T-helper 1 cell (primary cell): ENCODE data around the gene DVL1.

Experiments
- DNase-seq, 5 donors: peaks; one replicate each; pipeline ENCODE4 v3.0.0-alpha.2; 2012 to 2020

Gene DVL1

DNA sequence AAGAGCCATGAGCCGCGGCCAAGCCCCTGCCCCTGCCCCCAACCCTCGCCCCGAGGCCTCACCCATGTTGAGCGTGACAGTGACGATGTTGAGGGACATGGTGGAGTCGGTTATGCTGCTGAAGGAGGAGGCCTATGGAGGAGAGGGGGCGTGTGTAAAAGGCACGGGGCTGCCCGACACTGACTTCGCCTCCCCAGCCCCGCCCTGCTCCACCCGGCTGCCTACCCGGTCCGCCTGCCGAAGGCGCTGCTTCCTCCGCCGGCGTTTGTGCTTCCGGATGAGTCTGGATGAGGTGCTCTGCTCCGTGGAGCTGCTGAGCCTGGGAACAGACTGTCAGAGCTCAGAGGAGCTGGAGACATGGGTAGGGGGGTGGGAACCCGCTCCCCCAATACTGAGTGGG lies 9.0 kb downstream of the DVL1 start:
- no peak for DNase-seq

DNA sequence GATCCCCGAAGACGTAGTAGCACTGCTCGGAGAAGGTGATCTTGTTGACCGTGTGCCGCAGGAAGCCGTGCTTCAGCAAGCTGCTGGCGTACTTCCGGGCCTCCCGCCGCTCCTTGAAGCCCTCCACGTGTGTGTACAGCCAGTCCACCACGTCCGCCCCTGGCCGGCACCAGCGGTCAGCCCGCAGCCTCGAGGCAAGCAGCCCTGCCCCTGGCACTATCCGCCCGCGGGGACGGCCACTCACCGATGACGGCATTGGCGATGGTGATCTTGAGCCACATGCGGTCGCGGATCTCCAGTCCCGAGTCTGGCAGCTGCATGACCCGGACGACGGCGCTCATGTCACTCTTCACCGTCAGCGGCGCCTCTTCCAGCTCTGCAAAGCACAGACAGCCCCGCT lies 10.9 kb downstream of the DVL1 start:
- DNase-seq = no peak

DNA sequence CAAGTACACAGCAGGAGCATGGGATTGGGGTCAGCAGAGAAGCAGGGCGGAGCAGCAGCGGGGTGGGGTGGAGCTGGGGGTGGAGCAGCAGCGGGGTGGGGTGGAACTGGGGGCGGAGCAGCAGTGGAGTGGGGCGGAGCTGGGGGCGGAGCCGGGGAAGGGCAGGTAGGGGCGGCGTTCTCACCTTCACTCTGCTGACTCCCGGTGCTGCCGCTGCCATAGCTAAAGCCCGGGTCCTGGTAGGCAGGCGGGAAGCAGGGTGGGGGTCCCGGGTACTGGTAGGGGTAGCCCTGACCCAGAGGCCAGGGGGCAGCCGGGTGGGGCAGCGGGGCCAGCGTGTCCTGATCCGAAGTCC lies 11.4 kb downstream of the DVL1 start:
- no peak for DNase-seq

DNA sequence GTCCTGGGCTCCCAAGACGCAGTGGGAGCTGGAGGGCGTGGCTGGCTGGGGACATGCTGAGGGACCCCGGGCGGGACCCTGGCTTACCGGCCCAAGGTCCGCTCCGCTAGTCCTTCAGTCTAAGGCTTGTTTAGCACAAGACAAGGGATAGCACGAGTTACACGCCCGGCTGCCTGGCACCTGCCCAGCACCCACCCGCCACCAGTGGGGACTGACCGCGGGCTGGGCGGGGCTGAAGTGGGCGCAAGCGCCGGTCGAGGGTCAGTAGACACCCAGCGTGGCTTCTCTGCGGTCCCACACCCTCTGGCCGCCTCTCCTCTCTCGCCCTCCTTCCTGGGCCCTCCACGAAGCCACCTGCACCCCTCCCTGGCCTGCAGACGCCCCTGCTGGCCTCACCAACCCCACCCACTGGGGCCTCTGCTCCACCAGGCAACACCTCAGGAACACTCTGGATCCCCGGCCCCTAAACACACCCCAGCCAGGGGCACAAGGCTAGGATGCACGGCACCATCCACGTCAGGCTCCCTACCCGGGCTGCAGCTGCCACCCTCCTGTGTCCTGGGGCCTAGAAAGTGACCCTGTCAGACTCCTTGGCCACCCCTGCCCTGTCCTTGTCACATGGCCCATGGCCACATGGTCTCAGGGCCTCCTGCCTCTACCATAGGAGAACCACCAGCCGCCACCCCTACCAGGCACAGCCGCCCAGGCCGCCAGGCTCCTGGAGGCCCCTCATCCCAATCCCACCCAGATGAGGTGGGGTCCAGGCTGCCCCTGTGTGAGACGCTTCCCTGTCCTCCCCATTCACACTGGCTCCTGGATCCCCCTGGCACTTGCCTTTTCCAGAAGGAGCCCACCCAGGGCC lies 12.1 kb downstream of the DVL1 start:
- no peak for DNase-seq

DNA sequence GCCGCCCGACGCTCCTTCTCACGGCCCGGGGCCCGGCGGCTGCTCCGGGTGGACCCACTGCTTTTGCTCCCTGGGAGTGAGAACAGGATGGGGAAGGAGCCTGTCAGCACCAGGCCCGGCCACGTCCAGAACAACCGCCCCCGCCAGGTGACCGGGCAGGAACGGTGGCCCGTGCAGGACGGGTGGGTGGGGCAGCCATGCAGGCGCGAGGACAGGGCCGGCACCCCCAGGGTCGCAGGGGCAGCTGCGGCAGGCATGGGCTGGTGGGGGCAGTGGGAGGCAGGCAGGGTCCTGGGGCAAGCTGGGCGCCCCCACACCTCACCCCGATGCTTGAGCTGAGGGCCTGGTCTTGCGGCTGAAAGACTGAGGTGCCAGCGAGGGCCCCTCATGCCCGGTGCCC lies 12.8 kb downstream of the DVL1 start:
- DNase-seq = no peak

DNA sequence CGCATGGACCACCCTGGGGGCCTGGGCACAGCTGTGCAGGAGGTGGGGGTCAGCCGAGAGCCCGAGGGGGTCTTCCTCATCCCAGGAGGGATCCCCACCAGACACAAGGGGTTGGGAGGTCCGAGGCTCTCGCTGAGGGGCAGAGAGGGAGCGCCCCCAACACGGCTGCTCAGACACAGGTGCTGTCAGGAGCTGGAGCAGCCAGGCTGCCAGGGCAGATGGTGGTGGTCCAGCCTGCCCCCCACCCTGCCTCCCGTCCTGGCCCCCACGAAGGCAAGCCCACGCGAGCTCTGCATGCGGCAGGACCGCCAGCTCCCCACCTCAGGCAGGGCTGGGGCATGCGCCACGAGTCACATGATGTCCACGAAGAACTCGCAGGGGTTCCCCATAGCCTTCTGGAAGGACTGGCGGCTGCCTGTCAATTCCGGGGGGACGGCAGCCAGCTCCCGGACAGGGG lies 13.4 kb downstream of the DVL1 start:
- no peak for DNase-seq

DNA sequence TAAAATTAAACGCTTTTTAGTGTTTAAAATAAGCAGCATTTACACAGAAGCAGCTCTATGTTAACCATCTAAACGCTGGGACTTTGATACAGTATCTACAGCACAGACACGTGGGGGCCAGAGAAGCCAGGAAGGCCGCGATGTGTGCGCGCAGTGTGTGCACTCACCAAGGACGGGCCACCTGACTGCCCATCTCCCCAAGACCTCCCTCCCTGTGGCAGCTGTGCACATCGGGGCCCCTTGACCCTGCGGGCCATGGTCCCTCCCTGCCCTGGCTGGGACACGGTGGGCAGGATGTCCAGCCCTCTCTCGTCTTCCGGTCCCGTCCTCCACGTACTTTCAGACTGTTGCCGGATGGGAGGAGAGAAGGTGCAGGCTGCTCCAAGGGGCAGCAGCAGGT lies 13.9 kb downstream of the DVL1 start:
- DNase-seq = no peak

DNA sequence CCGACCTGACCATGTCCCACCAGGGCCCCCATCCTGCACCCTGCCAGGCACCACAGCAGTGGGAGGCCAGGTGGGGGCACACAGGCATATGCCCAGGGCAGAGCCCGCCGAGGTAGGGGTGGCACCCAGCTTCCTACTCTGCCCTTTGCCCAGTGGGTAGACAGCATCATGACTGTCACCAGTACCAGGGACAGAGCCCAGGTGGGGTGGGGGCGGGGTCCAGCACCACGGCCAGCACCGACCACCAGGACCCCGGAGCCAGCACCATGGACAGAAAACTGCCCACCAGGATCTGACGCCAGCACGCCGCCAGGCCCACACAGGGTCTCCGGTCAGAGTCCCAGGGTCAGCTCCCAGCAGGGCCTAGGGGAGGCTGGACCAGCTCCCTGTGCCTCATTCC lies 14.4 kb downstream of the DVL1 start:
- no peak for DNase-seq

DNA sequence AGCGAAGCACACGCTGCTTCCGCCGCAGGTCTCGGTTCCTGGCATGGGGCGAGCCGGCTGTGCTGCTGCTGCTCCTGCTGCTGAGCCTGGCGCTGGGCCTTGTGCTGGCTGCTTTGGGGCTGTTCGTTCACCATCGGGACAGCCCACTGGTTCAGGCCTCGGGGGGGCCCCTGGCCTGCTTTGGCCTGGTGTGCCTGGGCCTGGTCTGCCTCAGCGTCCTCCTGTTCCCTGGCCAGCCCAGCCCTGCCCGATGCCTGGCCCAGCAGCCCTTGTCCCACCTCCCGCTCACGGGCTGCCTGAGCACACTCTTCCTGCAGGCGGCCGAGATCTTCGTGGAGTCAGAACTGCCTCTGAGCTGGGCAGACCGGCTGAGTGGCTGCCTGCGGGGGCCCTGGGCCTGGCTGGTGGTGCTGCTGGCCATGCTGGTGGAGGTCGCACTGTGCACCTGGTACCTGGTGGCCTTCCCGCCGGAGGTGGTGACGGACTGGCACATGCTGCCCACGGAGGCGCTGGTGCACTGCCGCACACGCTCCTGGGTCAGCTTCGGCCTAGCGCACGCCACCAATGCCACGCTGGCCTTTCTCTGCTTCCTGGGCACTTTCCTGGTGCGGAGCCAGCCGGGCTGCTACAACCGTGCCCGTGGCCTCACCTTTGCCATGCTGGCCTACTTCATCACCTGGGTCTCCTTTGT lies 15.5 kb downstream of the DVL1 start:
- DNase-seq = no peak

DNA sequence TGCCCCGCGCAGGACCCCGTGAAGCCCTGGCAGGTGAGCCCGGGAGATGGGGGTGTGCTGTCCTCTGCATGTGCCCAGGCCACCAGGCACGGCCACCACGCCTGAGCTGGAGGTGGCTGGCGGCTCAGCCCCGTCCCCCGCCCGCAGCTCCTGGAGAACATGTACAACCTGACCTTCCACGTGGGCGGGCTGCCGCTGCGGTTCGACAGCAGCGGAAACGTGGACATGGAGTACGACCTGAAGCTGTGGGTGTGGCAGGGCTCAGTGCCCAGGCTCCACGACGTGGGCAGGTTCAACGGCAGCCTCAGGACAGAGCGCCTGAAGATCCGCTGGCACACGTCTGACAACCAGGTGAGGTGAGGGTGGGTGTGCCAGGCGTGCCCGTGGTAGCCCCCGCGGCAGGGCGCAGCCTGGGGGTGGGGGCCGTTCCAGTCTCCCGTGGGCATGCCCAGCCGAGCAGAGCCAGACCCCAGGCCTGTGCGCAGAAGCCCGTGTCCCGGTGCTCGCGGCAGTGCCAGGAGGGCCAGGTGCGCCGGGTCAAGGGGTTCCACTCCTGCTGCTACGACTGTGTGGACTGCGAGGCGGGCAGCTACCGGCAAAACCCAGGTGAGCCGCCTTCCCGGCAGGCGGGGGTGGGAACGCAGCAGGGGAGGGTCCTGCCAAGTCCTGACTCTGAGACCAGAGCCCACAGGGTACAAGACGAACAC lies 16.3 kb downstream of the DVL1 start:
- no peak for DNase-seq

DNA sequence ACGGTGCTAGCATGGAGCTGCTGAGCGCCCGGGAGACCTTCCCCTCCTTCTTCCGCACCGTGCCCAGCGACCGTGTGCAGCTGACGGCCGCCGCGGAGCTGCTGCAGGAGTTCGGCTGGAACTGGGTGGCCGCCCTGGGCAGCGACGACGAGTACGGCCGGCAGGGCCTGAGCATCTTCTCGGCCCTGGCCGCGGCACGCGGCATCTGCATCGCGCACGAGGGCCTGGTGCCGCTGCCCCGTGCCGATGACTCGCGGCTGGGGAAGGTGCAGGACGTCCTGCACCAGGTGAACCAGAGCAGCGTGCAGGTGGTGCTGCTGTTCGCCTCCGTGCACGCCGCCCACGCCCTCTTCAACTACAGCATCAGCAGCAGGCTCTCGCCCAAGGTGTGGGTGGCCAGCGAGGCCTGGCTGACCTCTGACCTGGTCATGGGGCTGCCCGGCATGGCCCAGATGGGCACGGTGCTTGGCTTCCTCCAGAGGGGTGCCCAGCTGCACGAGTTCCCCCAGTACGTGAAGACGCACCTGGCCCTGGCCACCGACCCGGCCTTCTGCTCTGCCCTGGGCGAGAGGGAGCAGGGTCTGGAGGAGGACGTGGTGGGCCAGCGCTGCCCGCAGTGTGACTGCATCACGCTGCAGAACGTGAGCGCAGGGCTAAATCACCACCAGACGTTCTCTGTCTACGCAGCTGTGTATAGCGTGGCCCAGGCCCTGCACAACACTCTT lies 17.0 kb downstream of the DVL1 start:
- no peak for DNase-seq

DNA sequence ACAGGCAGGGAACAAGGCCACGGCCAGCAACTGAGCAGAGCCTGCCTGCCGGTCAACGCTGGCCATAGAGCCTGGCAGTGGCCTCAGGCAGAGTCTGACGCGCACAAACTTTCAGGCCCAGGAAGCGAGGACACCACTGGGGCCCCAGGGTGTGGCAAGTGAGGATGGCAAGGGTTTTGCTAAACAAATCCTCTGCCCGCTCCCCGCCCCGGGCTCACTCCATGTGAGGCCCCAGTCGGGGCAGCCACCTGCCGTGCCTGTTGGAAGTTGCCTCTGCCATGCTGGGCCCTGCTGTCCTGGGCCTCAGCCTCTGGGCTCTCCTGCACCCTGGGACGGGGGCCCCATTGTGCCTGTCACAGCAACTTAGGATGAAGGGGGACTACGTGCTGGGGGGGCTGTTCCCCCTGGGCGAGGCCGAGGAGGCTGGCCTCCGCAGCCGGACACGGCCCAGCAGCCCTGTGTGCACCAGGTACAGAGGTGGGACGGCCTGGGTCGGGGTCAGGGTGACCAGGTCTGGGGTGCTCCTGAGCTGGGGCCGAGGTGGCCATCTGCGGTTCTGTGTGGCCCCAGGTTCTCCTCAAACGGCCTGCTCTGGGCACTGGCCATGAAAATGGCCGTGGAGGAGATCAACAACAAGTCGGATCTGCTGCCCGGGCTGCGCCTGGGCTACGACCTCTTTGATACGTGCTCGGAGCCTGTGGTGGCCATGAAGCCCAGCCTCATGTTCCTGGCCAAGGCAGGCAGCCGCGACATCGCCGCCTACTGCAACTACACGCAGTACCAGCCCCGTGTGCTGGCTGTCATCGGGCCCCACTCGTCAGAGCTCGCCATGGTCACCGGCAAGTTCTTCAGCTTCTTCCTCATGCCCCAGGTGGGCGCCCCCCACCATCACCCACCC lies 17.9 kb downstream of the DVL1 start, which contains the start of gene TAS1R3:
TSS of gene TAS1R3 (plus strand) at position 213 of the 898 bp plus-strand sequence. CDS start at position 279, 66 bp downstream.
- no peak for DNase-seq

DNA sequence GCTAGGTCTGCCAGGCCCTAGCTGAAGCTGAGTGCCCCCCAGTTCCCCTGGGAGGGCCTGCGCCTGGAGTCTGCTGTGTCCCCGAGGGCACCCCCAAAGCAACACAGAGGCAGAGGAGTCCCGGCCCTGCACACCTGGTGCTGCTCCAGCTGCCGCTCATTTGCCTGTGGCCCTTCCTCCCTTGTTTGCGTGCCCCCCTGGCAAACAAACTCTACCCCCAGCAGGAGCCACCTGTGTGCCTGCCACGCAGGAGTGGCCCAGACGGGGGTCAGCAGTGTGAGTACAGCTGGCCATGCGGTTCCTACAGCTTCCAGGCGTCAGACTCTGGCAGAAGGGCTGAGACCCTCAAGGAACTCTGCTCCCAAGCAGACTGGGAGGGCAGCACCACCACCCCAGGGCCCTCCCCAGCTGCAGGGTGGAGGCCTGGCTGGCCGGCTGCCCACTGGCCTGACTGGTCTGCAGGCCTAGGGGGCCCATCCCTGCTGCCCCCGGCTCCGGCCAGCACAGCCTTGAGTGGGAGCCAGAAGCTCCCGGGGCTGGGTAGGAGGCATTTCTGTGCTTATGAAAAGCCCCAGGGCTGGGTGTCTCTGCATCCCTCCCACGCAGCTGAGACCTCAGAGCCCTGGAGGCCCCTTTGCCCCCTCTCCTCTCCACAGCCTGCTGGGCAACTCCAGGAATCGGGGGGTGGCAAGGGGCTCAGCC lies 18.7 kb downstream of the DVL1 start:
- DNase-seq = no peak

DNA sequence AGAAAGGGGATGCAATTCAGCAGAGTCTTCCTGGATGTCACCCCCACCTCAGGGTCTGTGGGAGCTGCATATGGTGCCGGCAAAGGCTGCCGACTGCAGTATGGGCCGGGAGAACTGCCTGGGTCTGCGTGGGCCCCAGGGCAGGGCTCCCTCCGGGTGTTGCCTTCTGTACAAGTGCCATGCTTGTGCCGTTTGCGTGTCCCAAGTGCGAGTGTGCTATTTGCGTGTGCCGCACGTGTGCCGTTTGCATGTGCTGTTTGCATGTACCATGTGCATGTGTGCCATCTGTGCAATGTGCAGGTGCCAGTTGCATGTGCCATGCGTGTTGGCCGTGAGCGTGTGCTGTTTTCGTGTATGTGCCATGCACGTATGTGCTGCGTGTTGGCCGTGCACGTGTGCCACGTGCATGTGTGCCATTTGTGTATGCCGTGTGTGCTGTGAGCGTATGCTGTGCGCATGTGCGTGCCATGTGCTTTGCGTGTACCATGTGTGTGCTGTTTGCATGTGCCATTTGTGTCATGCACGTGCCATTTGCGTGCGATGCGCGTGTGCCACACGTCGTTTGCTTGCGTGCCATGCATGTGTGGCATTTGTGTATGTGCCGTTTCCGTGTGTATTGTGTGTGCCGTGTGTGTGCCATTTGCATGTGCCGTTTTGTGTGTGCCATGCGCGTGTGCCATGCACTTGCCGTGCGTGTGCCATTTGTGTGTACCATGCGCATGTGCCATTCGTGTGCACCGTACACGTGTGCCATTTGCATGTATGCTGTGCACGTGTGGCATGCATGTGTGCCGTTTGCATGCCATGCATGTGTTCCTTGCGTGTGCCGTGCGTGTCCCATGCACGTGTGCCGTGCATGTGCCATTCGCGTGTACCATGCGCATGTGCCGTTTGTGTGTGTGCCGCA lies 19.7 kb downstream of the DVL1 start:
- no peak for DNase-seq

DNA sequence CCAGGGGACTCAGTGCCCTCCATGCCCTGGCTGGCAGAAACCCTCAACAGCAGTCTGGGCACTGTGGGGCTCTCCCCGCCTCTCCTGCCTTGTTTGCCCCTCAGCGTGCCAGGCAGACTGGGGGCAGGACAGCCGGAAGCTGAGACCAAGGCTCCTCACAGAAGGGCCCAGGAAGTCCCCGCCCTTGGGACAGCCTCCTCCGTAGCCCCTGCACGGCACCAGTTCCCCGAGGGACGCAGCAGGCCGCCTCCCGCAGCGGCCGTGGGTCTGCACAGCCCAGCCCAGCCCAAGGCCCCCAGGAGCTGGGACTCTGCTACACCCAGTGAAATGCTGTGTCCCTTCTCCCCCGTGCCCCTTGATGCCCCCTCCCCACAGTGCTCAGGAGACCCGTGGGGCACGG lies 21.0 kb downstream of the DVL1 start:
- no peak for DNase-seq

DNA sequence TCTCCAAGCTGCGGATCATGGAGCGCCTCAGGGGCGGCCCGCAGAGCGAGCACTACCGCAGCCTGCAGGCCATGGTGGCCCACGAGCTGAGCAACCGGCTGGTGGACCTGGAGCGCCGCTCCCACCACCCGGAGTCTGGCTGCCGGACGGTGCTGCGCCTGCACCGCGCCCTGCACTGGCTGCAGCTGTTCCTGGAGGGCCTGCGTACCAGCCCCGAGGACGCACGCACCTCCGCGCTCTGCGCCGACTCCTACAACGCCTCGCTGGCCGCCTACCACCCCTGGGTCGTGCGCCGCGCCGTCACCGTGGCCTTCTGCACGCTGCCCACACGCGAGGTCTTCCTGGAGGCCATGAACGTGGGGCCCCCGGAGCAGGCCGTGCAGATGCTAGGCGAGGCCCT lies 21.9 kb downstream of the DVL1 start:
- no peak for DNase-seq

DNA sequence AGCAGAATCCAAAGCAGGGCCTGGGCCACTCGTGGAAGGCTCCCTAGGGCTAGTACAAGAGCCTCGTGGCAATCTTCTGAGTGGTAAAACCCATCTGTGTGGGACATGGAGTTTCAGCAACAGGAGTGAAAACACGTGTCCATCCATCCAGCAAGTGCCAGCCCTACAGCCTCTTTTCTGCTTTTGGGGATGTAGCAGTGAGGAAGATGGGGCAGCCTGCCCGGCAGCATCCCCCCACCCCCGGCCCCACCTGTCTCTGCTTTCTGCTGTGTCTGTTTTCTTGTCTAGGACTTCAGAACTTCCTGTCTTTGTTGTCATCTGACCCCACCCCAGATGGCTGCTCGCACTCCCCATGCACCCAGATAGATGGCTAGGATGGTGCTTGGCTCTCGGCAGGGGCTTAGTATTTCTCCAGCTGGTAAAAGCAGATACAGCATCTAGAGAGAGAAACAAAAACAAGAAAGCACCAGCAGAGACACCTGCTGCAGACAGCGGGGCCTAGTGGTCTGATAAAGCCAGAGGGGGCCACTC lies 23.1 kb downstream of the DVL1 start:
- no peak for DNase-seq

DNA sequence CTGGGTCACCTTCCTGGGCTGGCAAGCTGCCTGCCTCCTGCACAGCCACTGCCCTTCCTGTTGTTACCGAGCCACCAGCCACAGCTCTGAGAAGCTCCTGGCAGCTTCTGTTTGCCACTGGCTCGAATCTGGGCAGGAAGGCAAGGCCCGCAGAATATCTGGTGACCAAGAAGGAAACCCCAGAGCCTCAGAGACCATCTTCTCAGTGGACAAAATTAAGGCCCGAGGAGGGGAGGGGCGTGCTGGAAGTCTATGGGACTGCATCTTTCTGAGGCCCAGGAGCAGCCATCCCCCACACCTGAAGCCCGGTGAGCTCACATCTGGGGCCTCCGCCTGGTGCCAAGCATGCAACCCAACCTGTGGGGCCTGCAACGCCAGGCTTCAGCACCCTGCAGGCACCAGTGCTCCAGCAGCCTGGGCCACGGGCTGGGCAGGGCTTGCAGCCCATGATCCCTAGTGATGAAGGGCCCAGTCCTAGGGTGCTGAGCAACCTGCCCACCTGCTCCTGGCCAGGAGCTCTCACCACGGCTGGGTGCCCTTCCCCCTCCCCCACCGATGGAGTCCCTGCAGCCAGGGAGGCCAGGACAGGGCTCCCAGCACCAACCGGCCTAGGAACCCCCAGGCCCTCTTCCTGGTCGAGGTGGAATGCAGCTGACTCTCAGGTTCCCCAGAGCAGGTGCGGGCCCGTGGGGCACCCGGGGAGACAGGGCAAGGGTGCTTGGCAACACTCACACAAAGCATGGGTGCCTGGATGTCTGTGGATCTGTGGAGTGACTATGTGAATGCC lies 23.7 kb downstream of the DVL1 start:
- DNase-seq = no peak
